SK-N-SH (cell line): ENCODE results near the gene BTN3A1. TPM values are rescaled to one million over a fixed set of nuclear protein-coding genes. Genes with fewer than 3 reads are reported as not detected.

Experiments used
- CTCF ChIA-PET: fragments of 300-600, 350-600 bp; formaldehyde crosslinking; extraction: SDS; loops from one replicate; lab custom pipeline; 2021; lab: Yijun Ruan, JAX
- POLR2A ChIA-PET: fragments of 350-600 bp; sonication (Branson Sonifier 250); formaldehyde crosslinking; extraction: SDS; loops from one replicate; lab custom pipeline; 2020; ENCODE audit warnings: antibody characterized with exemption, inconsistent platforms; lab: Yijun Ruan, JAX
- DNase-seq: peaks from one replicate; pipeline ENCODE4 v3.0.0; 2012
- H2AFZ ChIP-seq: fragments of 200-600 bp; sonication (generic); 2 replicates; pipeline ENCODE4 v1.8.1; 2016; ENCODE audit warnings: antibody characterized with exemption, mild to moderate bottlenecking, low read depth
- H3F3A ChIP-seq: fragments of 200-600 bp; sonication (generic); replicated peaks from 2 replicates; pipeline ENCODE3; 2016; ENCODE audit warnings: antibody characterized with exemption, mild to moderate bottlenecking; ENCODE audit not compliant: insufficient read depth
- H3K27ac ChIP-seq, 2 experiments: fragments of 200-500 bp in 1 of 2; fragments of 200-600 bp in 1 of 2; sonication (Bioruptor generic) in 1 of 2; sonication (generic), shearing (Covaris generic) in 1 of 2; 2 replicates each; pipeline versions ENCODE4 v1.5.1 to v1.6.1; 2014 to 2016; ENCODE audit warnings: low read depth in 2 of 2, inconsistent platforms in 1 of 2, low read length in 1 of 2, mild to moderate bottlenecking in 1 of 2, mixed read lengths in 1 of 2
- H3K27me3 ChIP-seq: fragments of 200-600 bp; sonication (generic), shearing (Covaris generic); 2 replicates; pipeline ENCODE4 v1.6.1; 2016; ENCODE audit warnings: mixed run types; ENCODE audit not compliant: insufficient read depth
- H3K36me3 ChIP-seq, 2 experiments: fragments of 200-500 bp in 1 of 2; fragments of 200-600 bp in 1 of 2; sonication (Bioruptor generic) in 1 of 2; sonication (generic) in 1 of 2; replicated peaks in 1 of 2; 2 replicates each; pipeline versions ENCODE3 to v1.5.1; 2014 to 2016; ENCODE audit warnings: low read length in 1 of 2, mild to moderate bottlenecking in 1 of 2; ENCODE audit not compliant: insufficient read depth in 2 of 2, control insufficient read depth in 1 of 2
- H3K4me1 ChIP-seq, 2 experiments: fragments of 200-500 bp in 1 of 2; fragments of 200-600 bp in 1 of 2; sonication (Bioruptor generic) in 1 of 2; sonication (generic), shearing (Covaris generic) in 1 of 2; 2 replicates each; pipeline versions ENCODE4 v1.5.1 to v1.6.1; 2014 to 2016; ENCODE audit warnings: low read depth in 1 of 2, low read length in 1 of 2, mixed run types in 1 of 2; ENCODE audit not compliant: insufficient read depth in 2 of 2, control insufficient read depth in 1 of 2
- H3K4me2 ChIP-seq: fragments of 200-600 bp; sonication (generic), shearing (Covaris generic); 2 replicates; pipeline ENCODE4 v1.6.1; 2017; ENCODE audit warnings: mixed run types
- H3K4me3 ChIP-seq, 2 experiments: fragments of 200-500 bp in 1 of 2; fragments of 200-600 bp in 1 of 2; sonication (Bioruptor generic) in 1 of 2; sonication (generic), shearing (Covaris generic) in 1 of 2; 2 replicates each; pipeline versions ENCODE4 v1.5.1 to v1.8.1; 2014 to 2016; ENCODE audit warnings: low read depth in 2 of 2, inconsistent platforms in 1 of 2, low read length in 1 of 2, mild to moderate bottlenecking in 1 of 2, mixed read lengths in 1 of 2, moderate library complexity in 1 of 2
- H3K79me2 ChIP-seq: fragments of 200-600 bp; sonication (generic); 2 replicates; pipeline ENCODE4 v1.8.1; 2017; ENCODE audit warnings: mild to moderate bottlenecking; ENCODE audit not compliant: insufficient read depth
- H3K9ac ChIP-seq: fragments of 200-600 bp; sonication (generic); 2 replicates; pipeline ENCODE4 v1.6.1; 2017; ENCODE audit warnings: mixed run types
- H3K9me2 ChIP-seq: fragments of 200-600 bp; sonication (generic); 2 replicates; pipeline ENCODE4 v1.6.1; 2017; ENCODE audit warnings: mixed run types
- H3K9me3 ChIP-seq: fragments of 200-600 bp; sonication (generic); 2 replicates; pipeline ENCODE4 v1.6.1; 2017; ENCODE audit warnings: mixed run types, mild to moderate bottlenecking, moderate library complexity
- H4K20me1 ChIP-seq: fragments of 200-600 bp; sonication (generic); 2 replicates; pipeline ENCODE4 v1.6.1; 2017; ENCODE audit warnings: mild to moderate bottlenecking, mixed run types; ENCODE audit not compliant: insufficient read depth
- CTCF ChIP-seq: fragments of 200-600 bp; sonication (generic); IDR thresholded peaks from 2 replicates; pipeline ENCODE4 v1.6.1; 2017; ENCODE audit warnings: antibody characterized with exemption, mild to moderate bottlenecking, moderate library complexity
- FOXJ3 ChIP-seq: sonication (generic); formaldehyde crosslinking; IDR thresholded peaks from 2 replicates; pipeline ENCODE4 v1.5.1; 2020; ENCODE audit warnings: mild to moderate bottlenecking, missing genetic modification reagents
- GATA2 ChIP-seq: sonication (generic); formaldehyde crosslinking; IDR thresholded peaks from 2 replicates; pipeline ENCODE4 v1.5.0; 2020; ENCODE audit warnings: mild to moderate bottlenecking, missing genetic modification reagents
- JUND ChIP-seq: IDR thresholded peaks from 2 replicates; pipeline ENCODE4 v1.4.0; 2012
- MAX ChIP-seq: IDR thresholded peaks from 2 replicates; pipeline ENCODE4 v1.4.0; 2012; ENCODE audit warnings: low read depth
- MEF2A ChIP-seq: IDR thresholded peaks from 2 replicates; pipeline ENCODE4 v1.4.0; 2012; ENCODE audit warnings: low read depth, borderline replicate concordance
- NRF1 ChIP-seq: IDR thresholded peaks from 2 replicates; pipeline ENCODE4 v1.6.1; 2012; ENCODE audit warnings: low read depth, mild to moderate bottlenecking, low read length
- POLR2AphosphoS5 ChIP-seq: IDR thresholded peaks from 2 replicates; pipeline ENCODE4 v1.6.1; 2012; ENCODE audit warnings: low read depth, low read length
- RCOR1 ChIP-seq: fragments of 150-350 bp; IDR thresholded peaks from 2 replicates; pipeline ENCODE4 v1.6.1; 2017; ENCODE audit warnings: antibody characterized with exemption, low read length
- RXRA ChIP-seq: IDR thresholded peaks from 2 replicates; pipeline ENCODE4 v1.4.0; 2012; ENCODE audit warnings: low read depth, mild to moderate bottlenecking, borderline replicate concordance
- SMC3 ChIP-seq: IDR thresholded peaks from 2 replicates; pipeline ENCODE4 v1.6.1; 2012; ENCODE audit warnings: low read depth, low read length, improper control_type of control experiment
- TAF1 ChIP-seq: IDR thresholded peaks from 2 replicates; pipeline ENCODE4 v1.6.1; 2012; ENCODE audit warnings: low read depth, mild to moderate bottlenecking, low read length, moderate library complexity, borderline replicate concordance
- TCF12 ChIP-seq: IDR thresholded peaks from 2 replicates; pipeline ENCODE4 v1.4.0; 2012
- USF1 ChIP-seq: IDR thresholded peaks from 2 replicates; pipeline ENCODE4 v1.4.0; 2012; ENCODE audit warnings: low read depth, borderline replicate concordance
- USF2 ChIP-seq: fragments of 150-350 bp; IDR thresholded peaks from 2 replicates; pipeline ENCODE4 v1.6.1; 2017; ENCODE audit warnings: antibody characterized with exemption, low read length, low read depth, borderline replicate concordance
- WGBS: methylation state at CpG from one replicate; pipeline ENCODE4 v1.1.6; 2017; ENCODE audit warnings: low lambda C conversion rate; 5-methylcytosine and 5-hydroxymethylcytosine counted together
- polyA plus RNA-seq, 3 experiments: library from polyadenylated mRNA; depleted of rRNA; stranded (reverse); fragments of >200 nt; gene quantifications; 2 replicates each; pipeline ENCODE4 v1.2.3, GENCODE V29; 2012

The BTN3A1 gene
- polyA plus RNA-seq, 1 of the 3 experiments (the other 2 are of a cell fraction) = 14.2 TPM

- no peak for TF ChIP-seq MEF2A
- TF ChIP-seq POLR2AphosphoS5 = no peak
Measured at GRCh38 chr6:26400626-26401025, 1.4 kb upstream of the BTN3A1 start (continued).

- Histone ChIP-seq H3K36me3 (no peaks in the 10 kb centered on the region), H3K79me2 (no peaks in the 10 kb centered on the region), H3K27me3 (no peaks in the 10 kb centered on the region), H3K4me2 (peak overlapping the region; percentile 71), H3K4me1 (peaks cover 0 to 2% of the 10 kb centered on the region in 2 experiments; a peak in 1 of 4 replicates), H3K9me3 (no peaks in the 10 kb centered on the region), H3F3A (no peaks in the 10 kb centered on the region), H3K9me2 (no peaks in the 10 kb centered on the region), H3K4me3 (peak overlapping the region; percentile 58 to 72; a peak in 3 of 4 replicates), H4K20me1 (no peaks in the 10 kb centered on the region), H2AFZ (peak overlapping the region; percentile 78), H3K27ac (peak overlapping the region; percentile 88 to 90), H3K9ac (peak overlapping the region; percentile 71)
- 56% methylated on average over 7 of the region's 7 CpGs for WGBS
- DNase-seq = no peak
- CTCF ChIA-PET = no interaction called here
- POLR2A ChIA-PET = no interaction called here
- no peak for TF ChIP-seq NRF1
- TF ChIP-seq USF1 = no peak
- TF ChIP-seq MAX = no peak
- no peak for TF ChIP-seq MEF2A
- TF ChIP-seq RCOR1 = no peak
- no peak for TF ChIP-seq USF2
- no peak for TF ChIP-seq TCF12
- TF ChIP-seq POLR2AphosphoS5 = no peak
- TF ChIP-seq RXRA = no peak
- TF ChIP-seq GATA2 (CRISPR knock-in tag) = no peak
- TF ChIP-seq TAF1 = no peak
- TF ChIP-seq CTCF = no peak
- no peak for TF ChIP-seq SMC3
- no peak for TF ChIP-seq JUND
- no peak for TF ChIP-seq FOXJ3 (CRISPR knock-in tag)
Measured at GRCh38 chr6:26401389-26401986, 587 bp upstream of the BTN3A1 start.
